ENCODE measurements around the gene STEAP1.
"Not testable (repeated sequence)": the region's sequence is repeated elsewhere in the genome, so short reads cannot be mapped to it uniquely, and the experiment has no call there.

The STEAP1 gene

DNA sequence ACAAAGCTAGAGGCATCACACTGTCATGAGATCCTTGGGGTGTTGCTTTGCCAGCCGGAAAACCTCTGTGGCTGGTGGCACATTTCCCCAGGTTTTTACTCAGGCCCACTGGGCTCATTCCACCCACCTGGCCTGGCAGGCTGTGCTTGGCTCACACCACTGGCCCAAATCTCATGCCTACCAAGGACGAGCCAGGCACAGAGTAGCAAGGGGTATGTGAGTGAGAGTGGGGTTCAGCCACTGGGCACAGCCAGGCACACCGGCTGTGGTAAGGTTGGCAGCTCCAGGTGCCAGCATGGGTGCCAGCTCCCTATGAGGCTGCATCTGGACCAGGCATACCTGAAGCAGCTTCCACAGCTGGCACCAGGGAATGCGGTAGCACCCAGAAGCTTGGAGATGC lies 21.4 kb downstream of the STEAP1 start:
- no peak for DNase-seq

DNA sequence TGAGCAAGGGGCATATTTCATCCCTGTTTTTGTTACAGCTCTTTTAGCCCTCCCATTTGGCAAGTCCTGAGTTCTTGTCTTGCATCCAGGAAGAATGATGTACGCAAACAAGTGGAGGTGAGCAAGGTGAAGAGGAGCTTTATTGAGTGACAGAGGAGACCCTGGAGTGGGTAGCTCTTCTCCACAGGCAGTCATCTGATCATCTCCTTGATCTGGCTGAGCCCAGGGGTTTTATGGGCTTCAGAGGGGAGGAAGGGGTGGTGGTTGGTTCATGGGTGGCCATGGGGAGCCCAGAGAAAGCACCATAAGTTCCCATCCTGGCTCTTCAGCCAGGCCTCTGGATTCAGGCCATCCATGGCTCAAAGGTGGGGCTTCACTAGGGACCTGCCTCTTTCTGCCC lies 21.9 kb downstream of the STEAP1 start:
- no peak for DNase-seq

DNA sequence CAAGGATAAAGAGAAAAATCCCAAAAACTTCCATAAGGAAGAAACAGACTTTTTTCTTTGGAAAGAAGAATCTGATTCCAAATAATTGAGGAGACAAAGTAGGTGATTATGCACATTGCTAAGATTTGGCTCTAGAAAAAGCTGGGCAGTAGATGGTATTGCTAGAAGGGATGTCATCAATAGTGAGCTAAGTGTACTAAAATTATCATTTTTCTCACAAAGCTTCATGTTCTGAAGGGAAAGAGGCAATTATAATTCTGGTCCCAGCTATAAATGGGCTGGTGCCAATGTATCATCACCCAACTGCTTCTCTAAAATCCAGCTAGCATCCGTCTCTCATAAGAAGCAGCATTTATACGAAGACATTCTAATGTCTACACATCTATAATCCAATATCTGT lies 23.9 kb downstream of the STEAP1 start:
- DNase-seq: no peak

DNA sequence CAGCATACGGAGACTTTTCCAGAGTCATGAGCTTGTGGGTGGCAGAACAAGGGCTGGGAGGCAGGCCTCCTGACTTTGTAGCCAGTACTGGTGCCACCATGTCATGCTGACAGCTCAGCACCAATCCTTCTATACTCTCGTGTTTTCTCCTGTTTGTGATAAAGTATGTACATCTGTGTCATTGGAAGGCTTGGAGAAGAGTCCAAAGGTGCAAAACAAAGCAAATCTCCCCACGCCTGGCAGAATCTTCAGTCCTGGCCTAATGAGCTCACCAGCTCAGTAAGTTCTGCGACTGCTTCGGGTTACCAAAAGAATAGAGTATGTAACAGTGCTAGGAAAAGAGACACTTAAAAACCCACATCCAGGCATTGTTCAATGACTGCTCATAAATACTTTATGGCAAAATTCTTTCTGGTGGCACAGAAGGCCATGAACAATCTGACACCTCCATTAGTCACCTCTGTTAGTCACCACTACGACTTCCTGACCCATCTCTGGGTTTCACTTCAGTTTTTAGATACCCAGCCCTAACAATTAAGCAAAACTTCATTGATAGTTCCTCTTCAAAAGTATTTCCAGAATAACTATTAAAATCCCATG lies 24.5 kb downstream of the STEAP1 start:
- DNase-seq: peak; percentile 68

DNA sequence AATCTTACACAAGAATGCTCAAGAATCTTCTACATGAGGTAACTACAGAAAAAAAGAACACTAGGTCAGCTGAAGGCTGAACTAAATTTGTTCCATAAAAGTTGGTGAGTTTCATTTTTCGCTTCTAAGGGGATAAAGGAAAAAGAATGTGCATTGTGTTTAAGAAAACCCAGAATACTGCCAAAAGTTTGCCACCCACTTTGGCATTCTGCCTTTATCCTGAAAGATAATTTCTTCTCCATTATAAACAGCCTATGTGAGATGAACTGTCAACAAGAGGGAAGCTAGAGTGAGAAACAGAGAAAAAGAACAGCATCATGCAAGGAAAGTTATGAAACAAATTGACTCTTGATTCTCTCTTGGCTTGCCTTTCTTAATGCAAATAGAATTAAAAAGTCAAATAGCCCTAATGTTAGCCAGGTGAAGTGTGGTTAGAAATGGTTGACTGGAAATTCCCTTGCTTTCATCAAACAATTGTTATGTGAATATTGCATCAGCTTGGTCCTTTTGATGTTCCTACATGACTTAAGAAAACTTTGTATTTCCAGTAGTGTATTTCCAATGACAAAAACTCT lies 25.8 kb downstream of the STEAP1 start:
- DNase-seq: no peak

DNA sequence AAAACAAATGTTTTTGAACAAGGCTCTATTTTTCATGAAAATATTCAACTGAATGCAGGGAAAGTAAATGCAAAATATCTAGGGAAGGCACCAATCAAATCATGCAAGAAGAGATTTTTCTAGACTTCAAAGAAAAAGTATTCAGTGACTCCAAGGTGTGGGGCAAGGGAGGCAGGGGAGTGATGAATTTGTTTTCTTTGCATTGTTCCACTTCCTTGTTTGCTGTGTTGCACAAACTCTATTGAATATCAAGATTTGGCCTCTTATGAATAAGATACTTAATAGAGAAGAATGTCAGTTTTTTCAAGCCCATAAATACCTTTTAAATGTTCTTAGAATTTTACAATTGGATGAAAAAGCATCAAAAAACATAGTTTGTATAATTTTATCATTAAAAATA lies 26.4 kb downstream of the STEAP1 start:
- no peak for DNase-seq

DNA sequence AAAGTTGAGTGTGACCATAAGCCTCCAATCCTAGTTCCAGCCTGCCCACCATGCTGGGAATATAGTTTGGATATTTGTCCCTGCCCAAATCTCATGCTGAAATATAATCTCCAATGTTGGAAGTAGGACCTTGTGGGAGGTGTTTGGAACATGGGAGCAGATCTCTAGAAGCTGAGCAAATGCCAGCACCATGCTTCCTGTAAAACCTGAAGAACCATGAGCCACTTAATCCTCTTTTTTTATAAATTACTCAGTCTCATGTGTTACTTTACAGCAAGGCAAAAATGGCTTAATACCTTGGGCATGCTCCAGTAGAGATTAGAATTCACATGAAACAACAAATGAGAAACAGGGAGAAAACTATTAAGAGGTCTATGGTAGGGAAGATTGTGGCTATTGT lies 27.2 kb downstream of the STEAP1 start:
- no peak for DNase-seq

DNA sequence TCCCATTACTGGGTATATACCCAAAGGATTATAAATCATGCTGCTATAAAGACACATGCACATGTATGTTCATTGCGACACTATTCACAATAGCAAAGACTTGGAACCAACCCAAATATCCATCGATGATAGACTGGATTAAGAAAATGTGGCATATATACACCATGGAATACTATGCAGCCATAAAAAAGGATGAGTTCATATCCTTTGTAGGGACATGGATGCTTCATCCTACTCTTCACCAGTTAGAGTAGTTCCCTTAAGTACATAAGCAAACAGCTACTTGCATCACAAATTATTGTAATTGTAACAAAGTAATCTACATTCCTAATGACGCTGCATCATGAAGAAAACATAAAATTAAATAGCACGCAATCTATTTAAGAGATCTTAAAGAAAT lies 32.0 kb downstream of the STEAP1 start:
- not testable (repeated sequence) for DNase-seq

DNA sequence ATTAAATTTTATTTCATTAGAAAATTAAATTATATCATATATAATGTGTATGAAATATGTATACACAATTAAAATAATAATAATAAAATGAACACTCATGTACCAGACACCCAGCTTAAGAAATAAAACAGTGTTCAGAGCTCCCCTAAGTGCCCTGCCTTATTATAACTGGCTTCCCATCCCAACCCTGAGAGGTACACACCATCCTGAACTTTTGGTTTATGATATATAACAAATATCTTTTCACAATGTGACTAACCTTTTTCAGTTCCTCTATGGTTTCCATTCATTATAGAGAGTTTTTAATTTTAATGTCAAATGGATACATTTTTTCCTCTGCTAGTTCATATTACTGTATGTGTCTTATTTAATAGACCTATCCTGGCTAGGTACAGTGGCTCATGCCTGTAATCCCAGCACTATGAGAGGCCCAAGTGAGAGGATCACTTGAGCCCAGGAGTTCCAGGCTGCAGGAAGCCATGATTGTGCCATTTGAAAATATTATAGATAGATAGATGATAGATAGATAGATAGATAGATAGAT lies 33.3 kb downstream of the STEAP1 start:
- DNase-seq: no peak

DNA sequence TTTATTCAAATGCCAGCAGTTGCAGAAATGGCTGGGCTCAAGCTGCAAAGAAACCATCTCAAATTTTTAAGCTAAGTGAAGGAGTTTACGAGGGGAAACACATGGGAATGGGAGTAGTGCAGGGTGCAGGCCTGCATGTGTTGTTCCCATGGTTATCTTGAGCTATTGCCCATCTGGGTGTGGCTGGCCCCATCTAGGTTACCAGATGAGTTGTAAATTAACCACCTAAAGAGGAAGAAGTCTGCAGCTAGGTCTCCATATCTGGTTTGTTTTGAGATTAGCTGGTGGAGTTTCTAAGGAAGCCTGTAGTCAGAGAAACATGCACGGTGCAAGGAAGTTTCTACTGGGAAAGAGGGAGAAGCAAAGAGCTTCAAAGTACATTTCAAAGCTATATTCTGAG lies 34.0 kb downstream of the STEAP1 start:
- no peak for DNase-seq

DNA sequence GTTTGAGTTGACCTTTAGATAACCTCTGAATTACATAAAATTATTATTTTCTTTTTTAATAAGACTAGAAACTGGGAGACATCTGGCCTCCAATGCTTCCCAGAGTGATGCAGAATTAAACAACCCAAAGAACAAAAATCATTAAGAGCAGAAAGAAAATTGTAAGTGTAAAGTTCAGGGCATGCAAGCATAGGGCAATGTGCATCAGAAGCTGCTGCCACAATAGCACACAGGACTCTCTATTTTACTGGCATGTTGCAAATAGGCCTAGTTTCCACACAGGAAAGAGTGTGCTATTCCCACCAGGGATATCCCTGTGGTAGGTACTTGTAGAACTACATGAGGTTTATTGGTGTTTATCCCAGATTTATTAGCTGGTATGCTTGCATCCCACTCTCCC lies 36.7 kb downstream of the STEAP1 start:
- no peak for DNase-seq

DNA sequence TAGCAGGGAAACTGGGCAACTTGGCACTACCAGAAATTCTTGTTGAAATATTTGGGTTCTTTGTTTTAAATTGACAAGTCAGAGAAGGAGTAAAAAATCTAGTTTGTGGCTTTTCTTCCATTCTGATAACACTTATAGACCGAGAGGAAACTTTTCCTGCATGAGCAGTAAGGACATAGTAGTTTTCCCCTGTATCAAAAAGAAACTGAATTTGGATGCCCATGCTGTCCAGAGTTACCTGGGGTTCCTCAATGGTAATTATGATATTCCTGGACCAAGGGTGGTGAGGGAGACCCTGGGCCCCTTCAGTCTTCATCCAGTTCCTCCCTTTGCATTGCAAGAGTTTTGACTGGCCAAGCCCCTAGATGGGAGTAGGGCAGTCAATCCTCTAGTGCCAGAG lies 37.4 kb downstream of the STEAP1 start:
- DNase-seq: no peak

DNA sequence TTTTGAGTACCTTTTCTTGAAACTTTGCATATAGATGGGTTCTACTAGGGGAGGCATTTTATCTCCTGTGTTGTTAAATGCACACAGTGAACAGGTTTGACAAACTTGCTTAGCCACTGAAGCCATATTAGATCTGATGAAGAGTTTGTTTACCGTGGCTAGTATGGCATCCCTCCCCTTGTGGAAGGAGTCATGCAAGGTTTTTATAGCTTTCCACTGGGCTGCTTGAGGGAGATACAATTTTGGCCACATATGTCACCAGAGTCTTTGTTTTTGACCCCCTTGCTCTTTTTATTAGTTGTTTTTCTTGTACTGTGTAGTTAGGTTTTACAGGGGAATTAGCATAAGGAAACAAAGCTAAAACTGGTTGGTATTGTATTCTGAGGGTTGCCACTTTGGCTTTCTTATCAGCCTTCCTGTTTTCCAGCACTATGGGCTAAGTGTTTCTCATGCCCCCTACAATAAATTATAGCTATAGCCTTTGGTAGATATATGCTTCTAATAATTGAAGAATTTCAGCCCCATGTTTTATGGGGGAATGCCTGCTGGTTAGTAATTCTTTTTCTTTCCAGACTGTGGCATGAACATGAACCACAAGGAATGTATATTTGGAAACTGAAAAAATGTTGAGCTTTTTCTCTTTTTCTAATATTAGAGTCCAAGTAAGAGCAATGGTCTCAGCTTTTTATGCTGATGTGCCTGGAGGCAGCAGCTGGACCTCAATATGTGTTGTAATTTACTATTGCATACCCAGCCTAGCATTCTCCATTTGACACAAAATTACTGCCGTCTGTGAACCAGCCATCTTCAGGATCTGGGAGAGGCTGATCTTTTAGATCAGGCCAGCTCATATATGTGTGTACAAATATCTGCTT lies 38.8 kb downstream of the STEAP1 start:
- DNase-seq: no peak

DNA sequence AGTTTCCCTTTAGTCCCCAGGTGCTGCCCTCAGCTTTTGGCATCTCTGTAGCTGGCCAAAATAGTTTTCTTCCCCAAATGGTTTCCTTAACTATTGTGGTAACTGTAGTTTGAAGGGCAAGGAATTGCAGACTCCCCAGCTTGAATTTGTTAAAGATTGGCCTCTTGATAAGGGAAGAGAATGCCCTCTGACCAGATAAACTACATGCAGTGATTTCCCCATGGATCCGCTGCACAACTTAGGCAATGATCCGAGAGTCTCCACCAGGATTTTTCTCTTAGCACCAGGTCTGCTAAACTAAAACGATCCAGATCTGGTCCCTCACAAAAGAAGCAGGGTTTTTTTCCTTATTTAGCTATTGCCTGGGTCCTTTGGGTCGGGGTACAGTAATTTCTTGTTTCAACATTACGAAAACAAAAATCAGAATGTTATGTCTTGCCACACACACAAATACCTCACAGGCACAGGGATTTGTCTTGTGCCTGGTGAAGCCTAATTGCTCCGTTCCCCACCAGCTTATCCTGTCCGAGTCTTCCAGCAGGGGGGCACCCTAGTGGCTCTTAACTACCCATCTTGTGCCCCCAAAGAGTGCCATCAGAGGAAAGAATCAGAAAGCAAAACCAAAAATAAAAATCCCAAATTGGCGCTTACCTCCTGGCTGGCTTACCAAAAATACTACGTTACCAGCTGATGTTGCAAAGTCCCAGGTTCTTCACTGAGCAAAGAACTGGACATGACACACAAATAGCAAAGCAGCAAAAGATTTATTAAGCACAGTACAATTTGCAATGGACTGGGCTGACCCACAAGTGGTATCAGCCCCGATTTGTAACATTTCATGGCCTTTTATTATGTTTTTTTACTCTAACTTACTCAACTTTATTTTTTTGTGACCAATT lies 40.9 kb downstream of the STEAP1 start:
- no peak for DNase-seq

DNA sequence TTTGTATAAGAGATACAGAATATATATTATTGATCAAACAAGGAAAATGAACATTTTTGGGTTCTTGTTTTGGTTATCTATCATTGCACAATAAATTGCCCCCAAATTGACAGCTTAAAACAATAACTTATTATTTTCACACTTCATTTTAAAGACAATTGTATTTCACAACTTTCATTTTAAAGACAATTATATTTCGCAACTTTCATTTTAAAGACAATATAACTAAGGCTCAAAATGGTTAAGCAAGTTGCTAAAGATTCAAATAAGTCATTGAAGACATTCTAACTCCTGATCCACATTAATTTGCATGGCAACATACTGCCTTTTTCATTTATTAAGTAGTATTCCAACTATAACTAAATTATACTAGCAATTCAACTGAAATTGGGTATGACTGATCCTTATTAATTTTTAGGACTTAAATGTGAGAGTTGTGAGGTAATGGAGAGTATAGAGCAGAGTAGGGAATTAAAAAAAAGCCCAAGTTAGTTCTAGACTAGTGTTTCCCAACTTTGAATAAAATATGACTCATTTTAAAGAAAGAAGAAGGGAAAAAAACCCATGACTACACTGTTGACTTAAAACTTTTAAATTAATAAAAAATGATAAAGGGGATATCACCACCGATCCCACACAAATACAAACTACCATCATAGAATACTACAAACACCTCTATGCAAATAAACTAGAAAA lies 47.4 kb downstream of the STEAP1 start:
- DNase-seq: no peak

DNA sequence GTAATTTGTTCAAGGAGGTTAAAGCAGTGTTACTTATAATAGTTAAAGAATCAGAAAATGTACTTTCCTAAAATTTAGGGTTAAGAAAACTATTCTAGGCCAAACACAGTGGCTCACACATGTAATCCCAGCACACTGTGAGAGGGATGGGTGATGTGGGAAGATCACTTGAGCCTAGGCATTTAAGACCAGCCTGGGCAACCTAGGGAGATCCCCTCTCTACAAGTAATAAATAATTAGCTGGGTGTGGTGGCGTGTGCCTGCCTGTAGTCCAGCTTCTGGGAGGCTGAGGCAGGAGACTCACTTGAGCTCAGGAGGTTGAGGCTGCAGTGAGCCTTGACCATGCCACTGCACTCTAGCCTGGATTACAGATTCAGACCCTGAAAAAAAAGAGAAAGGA lies 53.7 kb downstream of the STEAP1 start:
- no peak for DNase-seq

DNA sequence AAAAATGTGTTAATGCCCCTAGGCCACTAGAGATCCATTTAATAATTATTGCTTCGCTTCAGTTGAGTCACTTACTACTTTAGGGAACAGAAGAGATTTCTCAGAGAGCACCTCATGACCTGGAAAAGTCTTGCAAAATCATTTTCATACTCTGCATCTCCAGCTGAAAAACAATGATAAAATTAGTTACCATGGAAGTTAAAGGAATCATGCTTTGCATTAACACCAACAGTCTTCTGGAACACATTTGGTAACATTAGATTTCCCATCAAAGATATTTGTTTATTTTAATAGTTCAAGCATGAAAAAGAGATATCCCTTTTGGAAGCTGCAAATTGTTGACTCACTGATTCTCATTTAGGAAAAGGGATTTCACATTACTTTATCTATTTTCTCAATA lies 55.5 kb downstream of the STEAP1 start:
- DNase-seq: no peak

DNA sequence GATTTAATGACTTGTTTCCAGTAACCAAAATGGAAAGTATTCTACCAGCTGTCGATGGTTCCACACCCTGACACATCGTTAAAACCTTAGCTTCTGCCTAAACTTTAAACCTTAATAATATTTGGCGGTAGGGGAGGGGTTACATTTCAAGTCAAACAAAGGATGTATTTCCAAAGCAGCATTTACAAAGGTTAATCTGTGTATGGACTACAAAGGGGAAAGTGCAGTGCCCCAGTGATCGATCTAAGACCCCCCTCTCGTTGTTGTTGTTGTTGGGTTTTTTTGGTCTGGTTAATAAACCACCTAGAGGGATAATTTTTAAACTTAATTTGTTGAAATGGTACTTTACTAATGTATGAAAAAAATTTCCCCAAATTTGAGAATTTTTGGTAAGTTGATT lies 56.2 kb downstream of the STEAP1 start:
- DNase-seq: no peak

DNA sequence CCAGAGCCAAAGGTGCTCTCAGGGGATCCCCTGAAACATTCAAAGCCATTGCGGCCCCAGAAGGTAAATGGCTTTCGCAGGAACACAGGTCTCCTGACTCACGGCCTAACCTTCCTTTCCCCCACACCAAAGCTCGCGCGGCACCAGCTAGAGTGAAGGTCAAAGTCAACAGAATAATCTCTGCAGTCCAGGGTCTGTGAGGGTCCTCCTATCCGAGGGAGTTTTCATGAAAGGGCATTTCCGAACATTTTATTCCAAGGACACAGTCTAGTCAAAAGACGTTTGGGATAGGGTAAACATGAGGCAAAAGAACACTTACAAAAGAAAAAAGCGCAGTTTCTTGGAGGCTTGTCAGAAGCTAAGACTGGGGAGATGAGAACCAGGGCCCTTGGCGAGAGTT lies 56.7 kb downstream of the STEAP1 start:
- no peak for DNase-seq

DNA sequence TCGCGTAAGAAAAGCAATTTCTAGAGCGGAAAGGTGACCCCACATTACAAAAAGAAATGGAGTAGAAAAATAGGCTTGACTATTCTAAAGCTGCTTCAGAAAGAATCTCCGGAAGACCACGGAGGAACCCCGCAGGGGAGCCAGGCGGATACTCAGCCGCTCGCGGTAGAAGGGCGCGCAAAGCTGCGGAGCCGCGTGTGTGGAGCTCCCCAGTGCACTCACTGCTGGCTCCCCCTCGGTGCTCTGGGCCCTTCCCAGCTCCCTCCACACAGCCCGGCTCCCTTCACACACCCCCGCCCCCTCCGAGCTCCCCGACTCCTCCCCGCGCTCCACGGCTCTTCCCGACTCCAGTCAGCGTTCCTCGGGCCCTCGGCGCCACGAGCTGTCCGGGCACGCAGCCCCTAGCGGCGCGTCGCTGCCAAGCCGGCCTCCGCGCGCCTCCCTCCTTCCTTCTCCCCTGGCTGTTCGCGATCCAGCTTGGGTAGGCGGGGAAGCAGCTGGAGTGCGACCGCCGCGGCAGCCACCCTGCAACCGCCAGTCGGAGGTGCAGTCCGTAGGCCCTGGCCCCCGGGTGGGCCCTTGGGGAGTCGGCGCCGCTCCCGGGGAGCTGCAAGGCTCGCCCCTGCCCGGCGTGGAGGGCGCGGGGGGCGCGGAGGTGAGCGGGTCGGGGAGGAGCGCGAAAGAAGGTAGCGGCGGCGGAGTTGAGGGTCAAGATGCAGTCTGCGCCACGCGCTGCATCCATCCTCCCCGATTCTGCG lies 57.3 kb downstream of the STEAP1 start, which contains the start of gene STEAP2:
Gene STEAP2 (plus strand): TSS at position 350 of the 758 bp plus-strand sequence. CDS start 13,343 bp downstream, outside the sequence.
- peak; percentile 51 for DNase-seq

DNA sequence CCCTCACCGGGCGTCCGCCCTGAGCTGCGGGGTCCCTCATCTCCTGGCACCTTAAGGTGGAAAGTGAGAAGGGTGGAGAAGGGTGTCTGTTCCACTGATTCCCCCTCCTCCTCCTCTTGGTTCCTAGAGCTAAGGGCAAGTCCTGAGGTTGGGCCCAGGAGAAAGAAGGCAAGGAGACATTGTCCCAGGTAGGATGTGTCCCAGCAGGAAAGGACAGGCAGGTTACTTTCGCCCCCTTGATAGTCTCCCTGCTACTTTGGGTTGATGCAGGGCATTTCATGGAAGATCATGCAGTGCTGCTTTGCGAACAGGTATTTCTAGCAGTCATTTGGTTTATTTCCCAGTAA lies 57.9 kb downstream of the STEAP1 start:
- no peak for DNase-seq

DNA sequence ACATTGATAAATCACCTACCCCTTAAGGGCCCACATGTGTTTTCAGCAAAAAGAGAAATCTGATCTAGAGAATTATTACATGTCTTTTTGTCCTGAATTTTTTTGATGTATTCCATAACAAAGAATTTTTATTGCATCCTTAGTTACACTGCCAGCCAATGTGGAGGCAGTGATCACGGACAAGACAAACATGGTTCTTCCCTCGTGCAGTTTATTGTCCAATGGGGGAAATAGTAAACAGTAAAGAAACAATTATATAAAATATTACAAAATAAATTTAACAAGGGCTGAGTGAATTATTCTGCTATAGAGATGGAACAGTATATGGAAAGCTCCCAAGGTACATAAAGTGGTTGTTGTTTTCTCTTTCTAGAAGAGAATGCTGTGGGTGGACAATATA lies 59.3 kb downstream of the STEAP1 start:
- DNase-seq: no peak

Data from activated CD4-positive, alpha-beta T cell treated with anti-CD3 and anti-CD28 coated beads, Interleukin-2, Interleukin-6, amounts not matched to agents 100 ng/mL and 50 ng/mL, durations not matched to agents 16 hours and 8 hours (primary cell).